HepG2 (cell line): Measurements from ENCODE around the gene UNC5A. TPM values are rescaled to one million over a fixed set of nuclear protein-coding genes. Genes with fewer than 3 reads are reported as not detected.

Experiments used
- ATAC-seq: fragments of 200-7000 bp; cut with Tn5 transposase; 3 replicates; pipeline ENCODE4 v1.9.1; 2020; ENCODE audit warnings: mild to moderate bottlenecking, moderate library complexity
- BruUV-seq: library from RNA; stranded (reverse); fragments of 400-500 nt; replicated peaks from 2 replicates; lab custom pipeline; 2021; lab: Mats Ljungman, UMichigan
- CTCF ChIA-PET: fragments of 300-600 bp; formaldehyde crosslinking; extraction: SDS; loops from one replicate; lab custom pipeline; 2021; ENCODE audit warnings: low total read pairs, inconsistent platforms, low intra/inter-chr PET ratio; lab: Yijun Ruan, JAX
- POLR2A ChIA-PET: fragments of 350-600 bp; sonication (Branson Sonifier 250); formaldehyde crosslinking; loops from one replicate; lab custom pipeline; 2020; ENCODE audit warnings: antibody characterized with exemption, inconsistent platforms; lab: Yijun Ruan, JAX
- DNase-seq: peaks from one replicate; pipeline ENCODE4 v3.0.0-alpha.2; 2015; ENCODE audit warnings: low spot score
- FAIRE-seq: peaks from 3 replicates; lab custom pipeline; 2011; peaks lifted over from hg19 to GRCh38; lab: Jason Lieb, UNC
- H2AFZ ChIP-seq: one replicate; pipeline ENCODE4 v1.6.1; 2011; ENCODE audit warnings: low read length, inconsistent platforms
- H3K27ac ChIP-seq: fragments of 300-600 bp; 3 replicates; pipeline ENCODE4 v1.8.0; 2011; ENCODE audit warnings: mixed run types, mild to moderate bottlenecking, mixed read lengths, low read length, inconsistent platforms; ENCODE audit not compliant: insufficient read depth; ENCODE audit errors: extremely low read length
- H3K27me3 ChIP-seq, 2 experiments: fragments of 200-600 bp in 1 of 2; 2 replicates in 1 of 2; 3 replicates in 1 of 2; pipeline versions ENCODE4 v1.6.0 to v1.8.0; 2011; ENCODE audit warnings: low read length in 2 of 2, mild to moderate bottlenecking in 2 of 2, moderate library complexity in 2 of 2, inconsistent platforms in 1 of 2; ENCODE audit not compliant: insufficient read depth in 2 of 2, control insufficient read depth in 1 of 2
- H3K36me3 ChIP-seq, 2 experiments: fragments of 200-600 bp in 1 of 2; replicated peaks in 1 of 2; 2 replicates in 1 of 2; 3 replicates in 1 of 2; pipeline versions ENCODE4 v1.5.1 to v1.8.0; 2011; ENCODE audit warnings: low read length in 2 of 2, inconsistent platforms in 1 of 2; ENCODE audit not compliant: insufficient read depth in 2 of 2, control insufficient read depth in 1 of 2
- H3K4me1 ChIP-seq: 2 replicates; pipeline ENCODE4 v1.5.1; 2012; ENCODE audit warnings: low read length, inconsistent platforms; ENCODE audit not compliant: insufficient read depth
- H3K4me2 ChIP-seq: 2 replicates; pipeline ENCODE4 v1.6.0; 2011; ENCODE audit warnings: low read depth, low read length, inconsistent platforms
- H3K4me3 ChIP-seq, 3 experiments: fragments of 200-600 bp in 1 of 3; sonication (generic), shearing (Covaris generic) in 1 of 3; replicated peaks in 1 of 3; 2 replicates each; pipeline ENCODE4 v1.5.1; 2011 to 2016; ENCODE audit warnings: low read length in 3 of 3, inconsistent platforms in 2 of 3, low read depth in 2 of 3, mild to moderate bottlenecking in 2 of 3, control low read depth in 1 of 3, mixed read lengths in 1 of 3; ENCODE audit not compliant: insufficient read depth in 1 of 3
- H3K79me2 ChIP-seq: one replicate; pipeline ENCODE4 v1.6.1; 2011; ENCODE audit warnings: low read length, inconsistent platforms; ENCODE audit not compliant: insufficient read depth
- H3K9ac ChIP-seq: 2 replicates; pipeline ENCODE4 v1.6.0; 2011; ENCODE audit warnings: mild to moderate bottlenecking, low read depth, low read length, inconsistent platforms; ENCODE audit not compliant: insufficient read depth
- H3K9me3 ChIP-seq: 2 replicates; pipeline ENCODE4 v1.5.1; 2012; ENCODE audit warnings: mild to moderate bottlenecking, low read length
- H4K20me1 ChIP-seq: 2 replicates; pipeline ENCODE4 v1.6.0; 2011; ENCODE audit warnings: inconsistent platforms, mild to moderate bottlenecking, low read length, moderate library complexity; ENCODE audit not compliant: insufficient read depth
- ATM ChIP-seq: fragments of 450-650 bp; IDR thresholded peaks from 2 replicates; pipeline ENCODE4 v1.7.1; 2017; ENCODE audit warnings: mild to moderate bottlenecking, borderline replicate concordance
- RNF2 ChIP-seq: fragments of 450-650 bp; conservative IDR thresholded peaks from 2 replicates; pipeline ENCODE4 v1.6.1; 2016; ENCODE audit warnings: low read depth
- SKI ChIP-seq: fragments of 450-650 bp; IDR thresholded peaks from one replicate; pipeline ENCODE4 v1.6.1; 2018; ENCODE audit warnings: mild to moderate bottlenecking; ENCODE audit not compliant: partially characterized antibody
- WGBS: methylation state at CpG from one replicate; pipeline ENCODE4 v1.1.6; 2017; ENCODE audit warnings: low lambda C conversion rate; 5-methylcytosine and 5-hydroxymethylcytosine counted together
- in situ Hi-C: cut with HindIII; loops from 2 replicates; pipeline ENCODE4 v1.10.0; 2017; ENCODE audit warnings: low pct_unique_long_range_greater_than_20kb; ENCODE audit not compliant: extremely low pct_ligation_motif_present
- intact Hi-C: fragments of 100-400 bp; cut with micrococcal nuclease; formaldehyde crosslinking; loops from one replicate; pipeline ENCODE4 v1.10.0; 2022; ENCODE audit not compliant: unreplicated experiment
- polyA plus RNA-seq, 8 experiments: library from polyadenylated mRNA; depleted of rRNA in 3 of 8; stranded (reverse) in 7 of 8; unstranded in 1 of 8; fragments of >200 nt; fragmentation: Illumina TruSeq in 4 of 8; extraction: Trizol in 4 of 8; gene quantifications; 2 replicates each; pipeline versions ENCODE4 v1.2.1 to v1.2.3, GENCODE V29; 2011 to 2016; ENCODE audit warnings: low read depth in 4 of 8, missing spikeins in 1 of 8, mixed read lengths in 1 of 8; ENCODE audit not compliant: insufficient read depth in 1 of 8
- total RNA-seq, 5 experiments: library from RNA; depleted of rRNA; stranded (reverse); fragments of >200 nt; fragmentation: Illumina TruSeq; extraction: Trizol; gene quantifications; 2 replicates each; pipeline ENCODE4 v1.2.3, GENCODE V29; 2016; ENCODE audit warnings: low read depth in 1 of 5
- TF ChIP-seq, protein P1 (sequence below): sonication (generic); formaldehyde crosslinking; IDR thresholded peaks from 2 replicates; pipeline ENCODE4 v1.5.1; 2020; ENCODE audit warnings: missing genetic modification reagents, mild to moderate bottlenecking, borderline replicate concordance
- TF ChIP-seq, protein P2 (sequence below): sonication (generic); formaldehyde crosslinking; IDR thresholded peaks from 2 replicates; pipeline ENCODE4 v1.5.0; 2020; ENCODE audit warnings: mild to moderate bottlenecking, missing genetic modification reagents, borderline replicate concordance
- TF ChIP-seq, protein P3 (sequence below): sonication (generic); formaldehyde crosslinking; IDR thresholded peaks from 2 replicates; pipeline ENCODE4 v1.4.0; 2020; ENCODE audit warnings: mild to moderate bottlenecking, missing genetic modification reagents

Gene UNC5A
- total and polyA plus RNA-seq, 2 of the 13 experiments (the other 11 are each of a cell fraction or from before 2014, with no cell fraction given): not detected

DNA sequence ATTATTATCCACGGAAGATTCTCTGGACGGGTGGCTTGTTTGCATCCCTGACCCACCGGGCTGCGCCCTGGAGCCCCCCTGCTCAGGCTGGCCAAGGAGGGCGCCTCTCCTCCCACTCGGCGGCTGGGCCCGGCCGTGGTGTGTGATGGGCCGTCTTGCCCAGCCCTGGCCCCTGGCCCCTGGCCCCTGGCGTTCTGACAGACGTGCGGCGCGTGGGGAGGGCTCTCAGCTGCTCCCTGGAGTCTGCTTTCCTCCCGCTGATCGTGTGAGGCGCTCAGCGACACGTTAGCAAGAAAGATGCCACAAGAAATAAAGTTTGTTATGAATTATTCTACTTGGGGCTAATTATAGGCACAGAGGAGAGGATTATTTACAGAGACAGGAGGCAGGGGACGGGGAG is 33.3 kb downstream of the UNC5A start:
- BruUV-seq: no TSS peak
- Histone ChIP-seq H2AFZ (no peak overlapping the region), H3K4me3 (no peak overlapping the region), H3K4me1 (0 out of 2 replicates have a peak, but pooled peaks cover 13% of the 10 kb centered on the region), H3K36me3 (no peaks in the 10 kb centered on the region), H3K79me2 (no peaks in the 10 kb centered on the region), H3K4me2 (no peak overlapping the region), H3K27me3 (peaks cover 8 to 57% of the 10 kb centered on the region in 2 experiments; a peak in 4 of 5 replicates), H3K9ac (no peak overlapping the region), H3K9me3 (no peaks in the 10 kb centered on the region), H3K27ac (no peak overlapping the region), H4K20me1 (no peaks in the 10 kb centered on the region)
- 24% methylated on average over 13 of the region's 21 CpGs for WGBS
- FAIRE-seq (no peak), ATAC-seq (no peak), DNase-seq (no peak)
- in situ Hi-C loops: no loop called here
- TF ChIP-seq RNF2: no peak
- no peak for TF ChIP-seq ATM
- TF ChIP-seq, protein P1, sequence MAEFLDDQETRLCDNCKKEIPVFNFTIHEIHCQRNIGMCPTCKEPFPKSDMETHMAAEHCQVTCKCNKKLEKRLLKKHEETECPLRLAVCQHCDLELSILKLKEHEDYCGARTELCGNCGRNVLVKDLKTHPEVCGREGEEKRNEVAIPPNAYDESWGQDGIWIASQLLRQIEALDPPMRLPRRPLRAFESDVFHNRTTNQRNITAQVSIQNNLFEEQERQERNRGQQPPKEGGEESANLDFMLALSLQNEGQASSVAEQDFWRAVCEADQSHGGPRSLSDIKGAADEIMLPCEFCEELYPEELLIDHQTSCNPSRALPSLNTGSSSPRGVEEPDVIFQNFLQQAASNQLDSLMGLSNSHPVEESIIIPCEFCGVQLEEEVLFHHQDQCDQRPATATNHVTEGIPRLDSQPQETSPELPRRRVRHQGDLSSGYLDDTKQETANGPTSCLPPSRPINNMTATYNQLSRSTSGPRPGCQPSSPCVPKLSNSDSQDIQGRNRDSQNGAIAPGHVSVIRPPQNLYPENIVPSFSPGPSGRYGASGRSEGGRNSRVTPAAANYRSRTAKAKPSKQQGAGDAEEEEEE (CRISPR knock-in tag): no peak
- TF ChIP-seq SKI: no peak
- TF ChIP-seq, protein P2, sequence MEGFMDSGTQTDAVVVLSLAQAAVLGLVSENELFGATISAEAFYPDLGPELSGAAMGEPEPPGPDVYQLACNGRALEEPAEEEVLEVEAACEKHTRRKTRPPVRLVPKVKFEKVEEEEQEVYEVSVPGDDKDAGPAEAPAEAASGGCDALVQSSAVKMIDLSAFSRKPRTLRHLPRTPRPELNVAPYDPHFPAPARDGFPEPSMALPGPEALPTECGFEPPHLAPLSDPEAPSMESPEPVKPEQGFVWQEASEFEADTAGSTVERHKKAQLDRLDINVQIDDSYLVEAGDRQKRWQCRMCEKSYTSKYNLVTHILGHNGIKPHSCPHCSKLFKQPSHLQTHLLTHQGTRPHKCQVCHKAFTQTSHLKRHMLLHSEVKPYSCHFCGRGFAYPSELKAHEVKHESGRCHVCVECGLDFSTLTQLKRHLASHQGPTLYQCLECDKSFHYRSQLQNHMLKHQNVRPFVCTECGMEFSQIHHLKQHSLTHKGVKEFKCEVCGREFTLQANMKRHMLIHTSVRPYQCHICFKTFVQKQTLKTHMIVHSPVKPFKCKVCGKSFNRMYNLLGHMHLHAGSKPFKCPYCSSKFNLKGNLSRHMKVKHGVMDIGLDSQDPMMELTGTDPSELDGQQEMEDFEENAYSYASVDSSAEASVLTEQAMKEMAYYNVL (CRISPR knock-in tag): no peak
- TF ChIP-seq, protein P3, sequence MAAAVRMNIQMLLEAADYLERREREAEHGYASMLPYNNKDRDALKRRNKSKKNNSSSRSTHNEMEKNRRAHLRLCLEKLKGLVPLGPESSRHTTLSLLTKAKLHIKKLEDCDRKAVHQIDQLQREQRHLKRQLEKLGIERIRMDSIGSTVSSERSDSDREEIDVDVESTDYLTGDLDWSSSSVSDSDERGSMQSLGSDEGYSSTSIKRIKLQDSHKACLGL (CRISPR knock-in tag): no peak
- intact Hi-C loops: no loop called here
- CTCF ChIA-PET: no interaction called here
- POLR2A ChIA-PET: no interaction called here
